PFSK-1 (cell line): Measurements from ENCODE around the gene S100A11.

ENCODE experiments used
- POLR2AphosphoS5 ChIP-seq: IDR thresholded peaks from 2 replicates; pipeline ENCODE4 v1.6.1; 2012; ENCODE audit warnings: low read depth, mild to moderate bottlenecking, control low read depth, low read length, moderate library complexity
- SIN3A ChIP-seq: IDR thresholded peaks from 2 replicates; pipeline ENCODE4 v1.6.1; 2012; ENCODE audit warnings: mild to moderate bottlenecking, low read length, moderate library complexity, borderline replicate concordance; ENCODE audit not compliant: insufficient read depth
- TAF1 ChIP-seq: IDR thresholded peaks from 2 replicates; pipeline ENCODE4 v1.6.1; 2012; ENCODE audit warnings: low read length, control low read depth, borderline replicate concordance; ENCODE audit not compliant: insufficient read depth

GRCh38 chr1:152015766-152016165 lies 21.0 kb downstream of the S100A11 start:
- TF ChIP-seq POLR2AphosphoS5 (no peak), TAF1 (no peak), SIN3A (no peak)
